NCI-H1436 (cell line): ENCODE data around the gene PLCD3.
A peak's percentile ranks its signal among the peaks of the same experiment; 100 is the strongest.

Source experiments
- DNase-seq: peaks from one replicate; lab custom pipeline; 2025; lab: John Stamatoyannopoulos, UW

The PLCD3 gene

GRCh38 chr17:45073414-45074070 lies 58.8 kb downstream of the PLCD3 start:
- DNase-seq: no peak

DNA sequence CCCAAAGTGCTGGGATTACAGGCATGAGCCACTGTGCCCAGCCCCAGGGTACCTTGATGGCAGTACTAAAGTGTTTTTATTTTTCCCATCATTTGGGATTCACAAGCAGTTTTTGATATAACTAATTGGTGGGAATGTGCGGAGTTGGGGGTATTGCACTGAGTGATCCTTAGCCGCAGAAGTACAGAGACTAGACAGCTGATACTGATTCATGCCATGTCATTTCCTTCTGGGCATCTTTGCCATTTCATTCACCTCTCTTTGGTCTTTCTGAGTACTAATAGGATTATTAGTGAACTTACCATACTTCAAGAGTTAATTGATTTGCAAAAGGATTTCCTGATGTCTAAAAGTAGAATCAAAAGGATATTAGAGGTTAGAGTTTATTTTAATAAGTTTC lies 61.5 kb downstream of the PLCD3 start:
- no peak for DNase-seq

- no peak for DNase-seq
Measured at GRCh38 chr17:45070001-45070400, 62.3 kb downstream of the PLCD3 start.

- no peak for DNase-seq
Measured at GRCh38 chr17:45067637-45068036, 64.7 kb downstream of the PLCD3 start.

DNA sequence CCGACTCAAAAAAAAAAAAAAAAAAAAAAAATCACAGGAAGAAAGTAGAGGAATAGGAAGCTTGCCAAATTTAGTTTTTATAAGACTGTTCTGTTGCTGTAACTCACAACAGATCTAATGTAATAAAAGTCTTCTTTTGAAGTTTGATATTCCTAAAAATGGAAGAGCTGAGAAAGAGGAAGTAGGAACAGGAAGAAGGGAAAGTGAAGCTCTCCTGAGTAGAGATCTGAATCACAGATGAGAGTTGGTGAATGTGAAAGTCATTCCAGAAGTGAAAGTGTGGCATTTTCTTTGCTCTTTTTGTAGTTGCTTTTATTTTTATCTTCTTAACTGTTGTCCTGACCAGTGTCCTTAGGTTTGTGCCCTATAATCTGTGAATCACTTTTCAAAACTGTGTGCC lies 69.1 kb downstream of the PLCD3 start:
- DNase-seq: no peak

DNA sequence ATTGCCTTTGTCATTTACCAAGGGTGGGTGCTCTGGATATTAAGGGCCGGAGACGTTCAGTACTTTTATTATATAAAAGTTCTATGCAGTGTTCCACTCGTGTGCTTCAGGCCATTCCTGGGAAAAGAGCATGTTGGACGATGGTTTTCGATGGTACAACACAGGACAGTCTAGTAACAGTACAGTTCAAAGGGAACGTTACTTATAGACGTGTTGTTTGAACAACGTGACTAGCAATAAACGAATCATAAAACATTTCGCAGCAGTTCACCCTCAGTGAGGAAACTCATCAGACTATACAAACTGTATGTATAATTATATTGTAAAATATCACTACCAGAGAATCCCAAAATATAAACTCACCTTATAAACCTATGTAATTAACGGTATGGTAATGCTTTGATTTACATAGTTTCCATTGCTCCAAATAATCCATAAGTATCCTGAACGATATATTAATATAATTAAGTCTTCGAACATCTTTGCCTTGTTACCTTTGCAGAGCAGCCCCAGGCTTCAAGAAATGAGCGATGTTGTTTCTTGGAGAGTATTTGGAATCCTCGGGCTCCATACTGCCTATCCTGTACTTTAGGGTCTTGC lies 70.6 kb downstream of the PLCD3 start:
- DNase-seq: no peak

- peak; percentile 100 for DNase-seq
Measured at GRCh38 chr17:45060797-45061605, 71.3 kb downstream of the PLCD3 start, which contains the start of gene NMT1. Gene NMT1 (plus strand): TSS chr17:45061317. CDS start chr17:45061330, 13 bp downstream.

DNA sequence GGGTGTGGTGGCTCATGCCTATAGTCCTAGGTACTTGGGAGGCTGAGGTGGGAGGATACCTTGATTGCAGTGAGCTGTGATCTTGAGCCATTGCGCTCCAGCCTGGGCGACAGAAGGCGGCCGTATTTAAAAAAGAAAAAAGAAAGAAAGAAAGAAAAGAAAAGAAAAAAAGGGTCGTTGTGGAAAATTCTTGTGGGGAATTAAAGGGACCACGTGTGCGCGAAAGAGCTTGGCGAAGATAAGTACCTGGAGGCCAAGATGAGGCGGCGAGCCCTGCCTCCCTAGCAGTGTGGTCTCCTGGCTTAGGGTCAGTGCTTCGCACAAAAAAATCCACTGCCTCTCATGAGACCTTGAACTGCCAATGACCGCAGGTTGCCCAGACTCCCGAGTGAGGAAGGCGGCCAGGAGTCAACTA lies 71.9 kb downstream of the PLCD3 start:
- no peak for DNase-seq
